Common myeloid progenitor, CD34-positive (primary cell): Measurements from ENCODE around the gene ZNF688.

ENCODE experiments used
- CTCF ChIA-PET: fragments of 350-600 bp; sonication (Branson Sonifier 250); formaldehyde crosslinking; loops from one replicate; lab custom pipeline; 2021; ENCODE audit warnings: antibody characterized with exemption; lab: Charles Lee
- POLR2A ChIA-PET: fragments of 350-600 bp; sonication (Branson Sonifier 250); formaldehyde crosslinking; loops from one replicate; lab custom pipeline; 2021; ENCODE audit warnings: antibody characterized with exemption; lab: Charles Lee
- DNase-seq, 3 donors: peaks; one replicate each; pipeline versions ENCODE4 v3.0.0 to v3.0.0-alpha.2; 2013
- H3K27ac ChIP-seq, 2 experiments: 1 replicate in 1 of 2; 2 replicates in 1 of 2; pipeline ENCODE4 v1.7.0; 2013; ENCODE audit warnings: inconsistent platforms in 2 of 2, low read length in 2 of 2, mild to moderate bottlenecking in 2 of 2, low read depth in 1 of 2, moderate library complexity in 1 of 2; ENCODE audit not compliant: severe bottlenecking in 2 of 2, insufficient read depth in 1 of 2, poor library complexity in 1 of 2
- H3K27me3 ChIP-seq, 5 experiments: replicated peaks in 2 of 5; 1 replicate in 3 of 5; 2 replicates in 2 of 5; pipeline versions ENCODE4 v1.6.1 to v1.7.0; 2013; ENCODE audit warnings: low read length in 4 of 5, mild to moderate bottlenecking in 2 of 5, moderate library complexity in 2 of 5, inconsistent platforms in 1 of 5; ENCODE audit not compliant: insufficient read depth in 5 of 5, control insufficient read depth in 4 of 5
- H3K36me3 ChIP-seq, 4 experiments: 1 replicate in 2 of 4; 2 replicates in 2 of 4; pipeline versions ENCODE4 v1.6.1 to v1.7.0; 2013; ENCODE audit warnings: low read length in 3 of 4, control low read depth in 1 of 4, mild to moderate bottlenecking in 1 of 4; ENCODE audit not compliant: control insufficient read depth in 4 of 4, insufficient read depth in 4 of 4
- H3K4me1 ChIP-seq, 4 experiments: 1 replicate in 3 of 4; 2 replicates in 1 of 4; pipeline versions ENCODE4 v1.6.1 to v1.7.1; 2013; ENCODE audit warnings: low read length in 3 of 4, mild to moderate bottlenecking in 3 of 4, control low read depth in 1 of 4, inconsistent platforms in 1 of 4, moderate library complexity in 1 of 4; ENCODE audit not compliant: control insufficient read depth in 4 of 4, insufficient read depth in 4 of 4; ENCODE audit errors: control extremely low read depth in 1 of 4
- H3K4me3 ChIP-seq, 7 experiments: 1 replicate in 4 of 7; 2 replicates in 3 of 7; pipeline versions ENCODE4 v1.5.1 to v1.7.0; 2013; ENCODE audit warnings: mild to moderate bottlenecking in 7 of 7, low read length in 6 of 7, moderate library complexity in 6 of 7, inconsistent platforms in 2 of 7, low read depth in 2 of 7, control low read depth in 1 of 7; ENCODE audit not compliant: insufficient read depth in 4 of 7, control insufficient read depth in 1 of 7; ENCODE audit errors: extremely low read depth in 1 of 7
- H3K9me3 ChIP-seq, 5 experiments: 1 replicate in 4 of 5; 2 replicates in 1 of 5; pipeline versions ENCODE4 v1.6.1 to v1.7.1; 2013; ENCODE audit warnings: low read length in 4 of 5, mild to moderate bottlenecking in 2 of 5, inconsistent platforms in 1 of 5, low read depth in 1 of 5, moderate library complexity in 1 of 5; ENCODE audit not compliant: control insufficient read depth in 4 of 5, insufficient read depth in 2 of 5; ENCODE audit errors: control extremely low read depth in 1 of 5
- WGBS: methylation state at CpG from one replicate; pipeline ENCODE4 v1.1.5; 2013; ENCODE audit not compliant: insufficient coverage; 5-methylcytosine and 5-hydroxymethylcytosine counted together

Gene ZNF688

GRCh38 chr16:30566531-30566930 is 5.0 kb downstream of the ZNF688 start:
- peaks cover 3 to 45% (median 29%) of the 10 kb centered on the region in 4 experiments for H3K4me1 ChIP-seq
- H3K27ac ChIP-seq, result no peak overlapping the region
- no peak overlapping the region for H3K4me3 ChIP-seq
- H3K36me3 ChIP-seq, result no peaks in the 10 kb centered on the region
- DNase-seq, result no peak
- no peaks in the 10 kb centered on the region for H3K27me3 ChIP-seq
- WGBS, result 100% methylated on average over 3 of the region's 4 CpGs
- H3K9me3 ChIP-seq, result no peaks in the 10 kb centered on the region
- ChIA-PET POLR2A (no interaction called here), CTCF (interaction anchor here (0.8 to 1.5 kb wide), 6 partner anchors 8 to 135 kb away, joined by 3 to 6 read pairs (median 4); partner anchors contain the start of gene ZNF764)

GRCh38 chr16:30565984-30566383 is 5.5 kb downstream of the ZNF688 start:
- WGBS, result 96% methylated on average over 8 of the region's 8 CpGs
- Histone ChIP-seq H3K9me3 (no peaks in the 10 kb centered on the region), H3K27ac (no peak overlapping the region), H3K4me1 (peaks cover 3 to 45% (median 33%) of the 10 kb centered on the region in 4 experiments), H3K36me3 (no peaks in the 10 kb centered on the region), H3K27me3 (no peaks in the 10 kb centered on the region), H3K4me3 (no peak overlapping the region)
- POLR2A ChIA-PET, result no interaction called here
- DNase-seq, result no peak
- CTCF ChIA-PET, result interaction anchor here (0.5 to 1.5 kb wide), 7 partner anchors 32 to 135 kb away, joined by 3 to 6 read pairs (median 4); partner anchors contain the start of gene PRR14

- Histone ChIP-seq H3K36me3 (no peaks in the 10 kb centered on the region), H3K4me3 (no peak overlapping the region), H3K27ac (no peak overlapping the region), H3K4me1 (peaks cover 3 to 41% (median 31%) of the 10 kb centered on the region in 4 experiments), H3K9me3 (no peaks in the 10 kb centered on the region), H3K27me3 (no peaks in the 10 kb centered on the region)
- CTCF ChIA-PET, result interaction anchor here (0.5 to 1.5 kb wide), 6 partner anchors 32 to 136 kb away, joined by 3 to 6 read pairs (median 4); partner anchors contain the start of gene PRR14
- POLR2A ChIA-PET, result no interaction called here
- DNase-seq, result no peak
- 72% methylated on average over 3 of the region's 7 CpGs for WGBS
These were observed 6.0 kb downstream of the ZNF688 start for GRCh38 chr16:30565526-30565925.

GRCh38 chr16:30562021-30562420 is 9.5 kb downstream of the ZNF688 start:
- no peaks in the 10 kb centered on the region for H3K9me3 ChIP-seq
- no peaks in the 10 kb centered on the region for H3K36me3 ChIP-seq
- peaks cover 0 to 23% (median 19%) of the 10 kb centered on the region in 4 experiments for H3K4me1 ChIP-seq
- 100% methylated on average over 9 of the region's 14 CpGs for WGBS
- peak in 2 of 3 donors; percentile 22 to 34 for DNase-seq
- CTCF ChIA-PET, result interaction anchor here (0.6 to 1.1 kb wide), 7 partner anchors 9 to 75 kb away, joined by 3 to 4 read pairs (median 3); partner anchors contain the start of gene ZNF688
- H3K27me3 ChIP-seq, result no peaks in the 10 kb centered on the region
- POLR2A ChIA-PET, result interaction anchor here (0.6 to 1.7 kb wide), 3 partner anchors 27 to 167 kb away, joined by 3 to 7 read pairs (median 6); partner anchors contain the start of genes ZNF48 and ZNF747
- H3K27ac ChIP-seq, result peak overlapping the region in 1 of 2 experiments; percentile 71
- peak overlapping the region in 5 of 7 experiments; percentile 70 to 89 (median 80) for H3K4me3 ChIP-seq

GRCh38 chr16:30561089-30561816 is 10.3 kb downstream of the ZNF688 start:
- ChIA-PET POLR2A (interaction anchor here (0.6 to 1.7 kb wide), 3 partner anchors 13 to 120 kb away, joined by 4 to 7 read pairs (median 6); partner anchors contain the start of gene ZNF747), CTCF (interaction anchor here (0.6 to 1.1 kb wide), 6 partner anchors 10 to 76 kb away, joined by 3 to 4 read pairs (median 3); partner anchors contain the start of gene ZNF688)
- Histone ChIP-seq H3K27me3 (no peaks in the 10 kb centered on the region), H3K4me1 (peaks cover 0 to 24% (median 20%) of the 10 kb centered on the region in 4 experiments), H3K27ac (peak overlapping the region; percentile 58 to 71), H3K9me3 (no peaks in the 10 kb centered on the region), H3K4me3 (peak overlapping the region in 6 of 7 experiments; percentile 56 to 89 (median 76)), H3K36me3 (peaks cover 0 to 2% (median 0%) of the 10 kb centered on the region in 4 experiments)
- DNase-seq, result peak in 2 of 3 donors; percentile 41 to 42
- 14% methylated on average over 45 of the region's 46 CpGs for WGBS

GRCh38 chr16:30559690-30560089 is 11.8 kb downstream of the ZNF688 start:
- Histone ChIP-seq H3K9me3 (no peaks in the 10 kb centered on the region), H3K27me3 (no peaks in the 10 kb centered on the region), H3K27ac (no peak overlapping the region), H3K36me3 (peaks cover 0 to 14% (median 13%) of the 10 kb centered on the region in 4 experiments), H3K4me3 (no peak overlapping the region), H3K4me1 (peaks cover 0 to 24% (median 20%) of the 10 kb centered on the region in 4 experiments)
- ChIA-PET POLR2A (no interaction called here), CTCF (interaction anchor here (0.6 to 3.3 kb wide), 2 partner anchors 16 to 24 kb away, joined by 3 to 29 read pairs; partner anchors contain the start of gene ZNF747)
- whole genome bisulfite sequencing, result 100% methylated on average over 4 of the region's 6 CpGs
- no peak for DNase-seq
